Activated T-cell treated with anti-CD3 and anti-CD28 coated beads, Interleukin-2, amount 50 U/mL, for 4 hours (primary cell): ENCODE data around the gene NTN3. TPM values are rescaled to one million over a fixed set of nuclear protein-coding genes. Genes with fewer than 3 reads are reported as not detected.
"Not testable (repeated sequence)": the region's sequence is repeated elsewhere in the genome, so short reads cannot be mapped to it uniquely, and the experiment has no call there.

Source experiments
- ATAC-seq, 2 donors: fragments of 200-7000 bp; cut with Tn5 transposase; one replicate each; pipeline ENCODE4 v1.10.0; 2021
- DNase-seq: peaks from one replicate; pipeline ENCODE4 v3.0.0-alpha.2; 2020
- H3K27me3 Mint-ChIP-seq: one replicate; pipeline ENCODE4 v1.8.0; 2021; ENCODE audit warnings: low read depth, mixed read lengths
- H3K36me3 Mint-ChIP-seq: one replicate; pipeline ENCODE4 v1.8.0; 2022; ENCODE audit warnings: mixed read lengths; ENCODE audit not compliant: insufficient read depth
- H3K4me1 Mint-ChIP-seq: one replicate; pipeline ENCODE4 v1.8.0; 2021; ENCODE audit warnings: low read depth, mixed read lengths
- H3K4me3 Mint-ChIP-seq: one replicate; pipeline ENCODE4 v1.8.0; 2021; ENCODE audit warnings: mild to moderate bottlenecking, moderate library complexity, mixed read lengths
- H3K9me3 Mint-ChIP-seq: one replicate; pipeline ENCODE4 v1.8.0; 2021; ENCODE audit warnings: mixed read lengths
- total RNA-seq, 3 donors: library from RNA; stranded (reverse); gene quantifications; one replicate each; pipeline ENCODE4 v1.2.1, GENCODE V29; 2021

Gene NTN3
- total RNA-seq, 3 donors from 2014 or later = not detected

- H3K4me3 Mint-ChIP-seq = peak overlapping the region; percentile 71
- peak; percentile 47 for DNase-seq
- no peaks in the 10 kb centered on the region for H3K9me3 Mint-ChIP-seq
- peaks cover 17% of the 10 kb centered on the region for H3K4me1 Mint-ChIP-seq
- peak; percentile 29 to 30 for ATAC-seq
- peaks cover 9% of the 10 kb centered on the region for H3K27me3 Mint-ChIP-seq
- H3K36me3 Mint-ChIP-seq = no peaks in the 10 kb centered on the region
Observed at GRCh38 chr16:2475413-2476344, 4.6 kb downstream of the NTN3 start.

GRCh38 chr16:2476345-2476720 is 5.2 kb downstream of the NTN3 start:
- Mint-ChIP-seq H3K4me1 (peaks cover 17% of the 10 kb centered on the region), H3K4me3 (peak overlapping the region; percentile 71), H3K9me3 (no peaks in the 10 kb centered on the region), H3K27me3 (peaks cover 8% of the 10 kb centered on the region), H3K36me3 (no peaks in the 10 kb centered on the region)
- DNase-seq (no peak), ATAC-seq (no peak)

- no peaks in the 10 kb centered on the region for H3K9me3 Mint-ChIP-seq
- peak overlapping the region; percentile 71 for H3K4me3 Mint-ChIP-seq
- peaks cover 8% of the 10 kb centered on the region for H3K27me3 Mint-ChIP-seq
- H3K4me1 Mint-ChIP-seq = peaks cover 17% of the 10 kb centered on the region
- no peaks in the 10 kb centered on the region for H3K36me3 Mint-ChIP-seq
- DNase-seq (no peak), ATAC-seq (no peak)
Observed at GRCh38 chr16:2476741-2477140, 5.6 kb downstream of the NTN3 start.

- no peak overlapping the region for H3K4me3 Mint-ChIP-seq
- no peaks in the 10 kb centered on the region for H3K36me3 Mint-ChIP-seq
- ATAC-seq (no peak), DNase-seq (no peak)
- peaks cover 18% of the 10 kb centered on the region for H3K4me1 Mint-ChIP-seq
- peaks cover 8% of the 10 kb centered on the region for H3K27me3 Mint-ChIP-seq
- no peaks in the 10 kb centered on the region for H3K9me3 Mint-ChIP-seq
Observed at GRCh38 chr16:2477327-2477726, 6.2 kb downstream of the NTN3 start.

GRCh38 chr16:2478279-2478678 is 7.2 kb downstream of the NTN3 start:
- no peak for ATAC-seq
- H3K9me3 Mint-ChIP-seq = no peaks in the 10 kb centered on the region
- no peak for DNase-seq
- peaks cover 1% of the 10 kb centered on the region for H3K27me3 Mint-ChIP-seq
- peaks cover 14% of the 10 kb centered on the region for H3K4me1 Mint-ChIP-seq
- H3K4me3 Mint-ChIP-seq = no peak overlapping the region
- no peaks in the 10 kb centered on the region for H3K36me3 Mint-ChIP-seq

GRCh38 chr16:2479996-2480395 is 8.9 kb downstream of the NTN3 start:
- not testable (repeated sequence) for H3K27me3 Mint-ChIP-seq, ATAC-seq, H3K36me3 Mint-ChIP-seq, H3K4me3 Mint-ChIP-seq, DNase-seq, H3K9me3 Mint-ChIP-seq
- peaks cover 13% of the 10 kb centered on the region for H3K4me1 Mint-ChIP-seq

GRCh38 chr16:2480948-2481347 is 9.9 kb downstream of the NTN3 start:
- DNase-seq = no peak
- no peaks in the 10 kb centered on the region for H3K27me3 Mint-ChIP-seq
- H3K4me3 Mint-ChIP-seq = no peak overlapping the region
- H3K36me3 Mint-ChIP-seq = no peaks in the 10 kb centered on the region
- H3K9me3 Mint-ChIP-seq = no peaks in the 10 kb centered on the region
- H3K4me1 Mint-ChIP-seq = peaks cover 13% of the 10 kb centered on the region
- ATAC-seq = no peak

GRCh38 chr16:2481676-2482075 is 10.6 kb downstream of the NTN3 start:
- H3K9me3 Mint-ChIP-seq = no peaks in the 10 kb centered on the region
- H3K36me3 Mint-ChIP-seq = no peaks in the 10 kb centered on the region
- H3K27me3 Mint-ChIP-seq = no peaks in the 10 kb centered on the region
- ATAC-seq (no peak), DNase-seq (no peak)
- peaks cover 8% of the 10 kb centered on the region for H3K4me1 Mint-ChIP-seq
- H3K4me3 Mint-ChIP-seq = no peak overlapping the region

GRCh38 chr16:2482249-2482648 is 11.2 kb downstream of the NTN3 start:
- no peak for ATAC-seq
- Mint-ChIP-seq H3K4me1 (peaks cover 11% of the 10 kb centered on the region), H3K27me3 (no peaks in the 10 kb centered on the region), H3K4me3 (no peak overlapping the region), H3K36me3 (no peaks in the 10 kb centered on the region), H3K9me3 (no peaks in the 10 kb centered on the region)
- no peak for DNase-seq

- H3K36me3 Mint-ChIP-seq = no peaks in the 10 kb centered on the region
- H3K9me3 Mint-ChIP-seq = no peaks in the 10 kb centered on the region
- peaks cover 13% of the 10 kb centered on the region for H3K4me1 Mint-ChIP-seq
- H3K4me3 Mint-ChIP-seq = no peak overlapping the region
- ATAC-seq (no peak), DNase-seq (no peak)
- no peaks in the 10 kb centered on the region for H3K27me3 Mint-ChIP-seq
Observed at GRCh38 chr16:2482708-2483534, 11.8 kb downstream of the NTN3 start.

GRCh38 chr16:2483939-2484897 is 13.1 kb downstream of the NTN3 start:
- H3K4me1 Mint-ChIP-seq = peaks cover 13% of the 10 kb centered on the region
- H3K4me3 Mint-ChIP-seq = no peak overlapping the region
- no peak for ATAC-seq
- no peaks in the 10 kb centered on the region for H3K36me3 Mint-ChIP-seq
- no peaks in the 10 kb centered on the region for H3K27me3 Mint-ChIP-seq
- no peaks in the 10 kb centered on the region for H3K9me3 Mint-ChIP-seq
- no peak for DNase-seq

- Mint-ChIP-seq H3K4me3 (no peak overlapping the region), H3K36me3 (no peaks in the 10 kb centered on the region), H3K9me3 (no peaks in the 10 kb centered on the region), H3K27me3 (no peaks in the 10 kb centered on the region), H3K4me1 (peaks cover 13% of the 10 kb centered on the region)
- DNase-seq = no peak
- ATAC-seq = no peak
Observed at GRCh38 chr16:2484898-2485508, 13.9 kb downstream of the NTN3 start.

- ATAC-seq (no peak), DNase-seq (no peak)
- H3K4me3 Mint-ChIP-seq = no peak overlapping the region
- H3K36me3 Mint-ChIP-seq = no peaks in the 10 kb centered on the region
- peaks cover 13% of the 10 kb centered on the region for H3K4me1 Mint-ChIP-seq
- no peaks in the 10 kb centered on the region for H3K27me3 Mint-ChIP-seq
- no peaks in the 10 kb centered on the region for H3K9me3 Mint-ChIP-seq
Observed at GRCh38 chr16:2485811-2486507, 14.9 kb downstream of the NTN3 start.
